Panc1 (cell line): Measurements from ENCODE around the gene NCOR2.

ENCODE experiments used
- SIN3A ChIP-seq: IDR thresholded peaks from 2 replicates; pipeline ENCODE4 v1.6.1; 2012; ENCODE audit warnings: low read depth, mild to moderate bottlenecking, low read length, moderate library complexity, borderline replicate concordance; ENCODE audit not compliant: insufficient read depth
- TF ChIP-seq, protein P1 (sequence below): fragments of 450-650 bp; IDR thresholded peaks from 2 replicates; pipeline ENCODE4 v1.5.1; 2017; ENCODE audit warnings: mild to moderate bottlenecking

GRCh38 chr12:124571556-124571955, 4.1 kb upstream of the NCOR2 start:
- TF ChIP-seq, protein P1, sequence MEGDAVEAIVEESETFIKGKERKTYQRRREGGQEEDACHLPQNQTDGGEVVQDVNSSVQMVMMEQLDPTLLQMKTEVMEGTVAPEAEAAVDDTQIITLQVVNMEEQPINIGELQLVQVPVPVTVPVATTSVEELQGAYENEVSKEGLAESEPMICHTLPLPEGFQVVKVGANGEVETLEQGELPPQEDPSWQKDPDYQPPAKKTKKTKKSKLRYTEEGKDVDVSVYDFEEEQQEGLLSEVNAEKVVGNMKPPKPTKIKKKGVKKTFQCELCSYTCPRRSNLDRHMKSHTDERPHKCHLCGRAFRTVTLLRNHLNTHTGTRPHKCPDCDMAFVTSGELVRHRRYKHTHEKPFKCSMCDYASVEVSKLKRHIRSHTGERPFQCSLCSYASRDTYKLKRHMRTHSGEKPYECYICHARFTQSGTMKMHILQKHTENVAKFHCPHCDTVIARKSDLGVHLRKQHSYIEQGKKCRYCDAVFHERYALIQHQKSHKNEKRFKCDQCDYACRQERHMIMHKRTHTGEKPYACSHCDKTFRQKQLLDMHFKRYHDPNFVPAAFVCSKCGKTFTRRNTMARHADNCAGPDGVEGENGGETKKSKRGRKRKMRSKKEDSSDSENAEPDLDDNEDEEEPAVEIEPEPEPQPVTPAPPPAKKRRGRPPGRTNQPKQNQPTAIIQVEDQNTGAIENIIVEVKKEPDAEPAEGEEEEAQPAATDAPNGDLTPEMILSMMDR = no peak
- TF ChIP-seq SIN3A = no peak
